ENCODE data around the gene CATSPER1.
"Not testable (repeated sequence)": the region's sequence is repeated elsewhere in the genome, so short reads cannot be mapped to it uniquely, and the experiment has no call there.

CATSPER1 gene

GRCh38 chr11:66020618-66021357 is 5.5 kb downstream of the CATSPER1 start:
- DNase-seq (ENCODE audit: low read depth in 2 of 2, low spot score in 1 of 2) = no peak

GRCh38 chr11:66020212-66020611 is 6.1 kb downstream of the CATSPER1 start:
- no peak for DNase-seq (ENCODE audit: low read depth in 2 of 2, low spot score in 1 of 2)

- no peak for DNase-seq (ENCODE audit: low read depth in 2 of 2, low spot score in 1 of 2)
Observed at GRCh38 chr11:66017321-66017720, 9.0 kb downstream of the CATSPER1 start.

GRCh38 chr11:66016793-66017177 is 9.5 kb downstream of the CATSPER1 start:
- no peak for DNase-seq (ENCODE audit: low read depth in 2 of 2, low spot score in 1 of 2)

- no peak for DNase-seq (ENCODE audit: low read depth in 2 of 2, low spot score in 1 of 2)
Observed at GRCh38 chr11:66015936-66016792, 10.1 kb downstream of the CATSPER1 start.

GRCh38 chr11:66015454-66015881 is 10.8 kb downstream of the CATSPER1 start:
- DNase-seq (ENCODE audit: low read depth in 2 of 2, low spot score in 1 of 2) = no peak

GRCh38 chr11:66014804-66015453 is 11.3 kb downstream of the CATSPER1 start:
- no peak for DNase-seq (ENCODE audit: low read depth in 2 of 2, low spot score in 1 of 2)

GRCh38 chr11:66013762-66014100 is 12.5 kb downstream of the CATSPER1 start:
- DNase-seq (ENCODE audit: low read depth in 2 of 2, low spot score in 1 of 2) = no peak

- DNase-seq (ENCODE audit: low read depth in 2 of 2, low spot score in 1 of 2) = no peak
Observed at GRCh38 chr11:66012946-66013761, 13.1 kb downstream of the CATSPER1 start.

GRCh38 chr11:66012371-66012945 is 13.8 kb downstream of the CATSPER1 start:
- no peak for DNase-seq (ENCODE audit: low read depth in 2 of 2, low spot score in 1 of 2)

GRCh38 chr11:66011785-66012303 is 14.4 kb downstream of the CATSPER1 start, which contains the start of gene CST6:
Gene CST6 (plus strand): TSS chr11:66012008. CDS start chr11:66012045, 37 bp downstream.
- no peak for DNase-seq (ENCODE audit: low read depth in 2 of 2, low spot score in 1 of 2)

- no peak for DNase-seq (ENCODE audit: low read depth in 2 of 2, low spot score in 1 of 2)
Observed at GRCh38 chr11:66011239-66011784, 15.0 kb downstream of the CATSPER1 start.

- not testable (repeated sequence) for DNase-seq (ENCODE audit: low read depth in 2 of 2, low spot score in 1 of 2)
Observed at GRCh38 chr11:66010036-66010435, 16.2 kb downstream of the CATSPER1 start.

- no peak for DNase-seq (ENCODE audit: low read depth in 2 of 2, low spot score in 1 of 2)
Observed at GRCh38 chr11:66008468-66009101, 17.7 kb downstream of the CATSPER1 start.

GRCh38 chr11:66008095-66008467 is 18.2 kb downstream of the CATSPER1 start:
- DNase-seq (ENCODE audit: low read depth in 2 of 2, low spot score in 1 of 2) = no peak

GRCh38 chr11:66007201-66007634 is 19.1 kb downstream of the CATSPER1 start:
- no peak for DNase-seq (ENCODE audit: low read depth in 2 of 2, low spot score in 1 of 2)

GRCh38 chr11:66006891-66007176 is 19.4 kb downstream of the CATSPER1 start:
- DNase-seq (ENCODE audit: low read depth in 2 of 2, low spot score in 1 of 2) = no peak

GRCh38 chr11:66006134-66006890 is 20.0 kb downstream of the CATSPER1 start:
- no peak for DNase-seq (ENCODE audit: low read depth in 2 of 2, low spot score in 1 of 2)

GRCh38 chr11:66004186-66004585 is 22.1 kb downstream of the CATSPER1 start:
- no peak for DNase-seq (ENCODE audit: low read depth in 2 of 2, low spot score in 1 of 2)
